Ovary (tissue), 3 donors: Measurements from ENCODE around the gene SYNJ1.

Experiments
- CTCF ChIP-seq, 3 donors: fragments of 450-650 bp in 2 of 3; fragments of 200-600 bp in 1 of 3; IDR thresholded peaks; one replicate each; pipeline versions ENCODE4 v1.5.1 to v1.8.0; 2016 to 2022; ENCODE audit warnings: antibody characterized with exemption in 3 of 3, mild to moderate bottlenecking in 1 of 3
- EP300 ChIP-seq: sonication (generic); formaldehyde crosslinking; IDR thresholded peaks from one replicate; pipeline ENCODE4 v1.6.1; 2017; ENCODE audit warnings: antibody characterized with exemption
- POLR2A ChIP-seq: fragments of 450-650 bp; IDR thresholded peaks from one replicate; pipeline ENCODE4 v1.6.1; 2017; ENCODE audit warnings: antibody characterized with exemption, mild to moderate bottlenecking, moderate library complexity
- donor health status: DM: no; HTN: no; CAD: no.

GRCh38 chr21:32641710-32642698, 85.8 kb downstream of the SYNJ1 start:
- TF ChIP-seq POLR2A (no peak), CTCF (IDR thresholded peaks at IDR 0.05) (no peak), EP300 (no peak)
